CMK (cell line): ENCODE measurements around the gene SESN3.

Experiments used
- DNase-seq: peaks from one replicate; pipeline ENCODE4 v3.0.0-alpha.2; 2010; ENCODE audit warnings: low read depth

The SESN3 gene

GRCh38 chr11:95121698-95122097 lies 109.3 kb downstream of the SESN3 start:
- no peak for DNase-seq

GRCh38 chr11:95119361-95120060 lies 111.5 kb downstream of the SESN3 start:
- DNase-seq, result no peak

- DNase-seq, result no peak
Measured at GRCh38 chr11:95115597-95115996, 115.4 kb downstream of the SESN3 start.
